OCI-LY7 (cell line): Measurements from ENCODE around the gene SPINK4. TPM values are rescaled to one million over a fixed set of nuclear protein-coding genes. Genes with fewer than 3 reads are reported as not detected.

Experiments
- BruUV-seq: library from RNA; stranded (reverse); fragments of 400-500 nt; replicated peaks from 2 replicates; lab custom pipeline; 2021; lab: Mats Ljungman, UMichigan
- CTCF ChIA-PET: fragments of 300-600 bp; sonication (Branson Sonifier 250); formaldehyde crosslinking; loops from one replicate; lab custom pipeline; 2022; ENCODE audit warnings: antibody characterized with exemption; ENCODE audit not compliant: unreplicated experiment; lab: Charles Lee
- POLR2A ChIA-PET: fragments of 300-600 bp; sonication (Branson Sonifier 250); formaldehyde crosslinking; loops from one replicate; lab custom pipeline; 2022; ENCODE audit warnings: antibody characterized with exemption; lab: Charles Lee
- DNase-seq: peaks from one replicate; pipeline ENCODE4 v3.0.0-alpha.2; 2015; ENCODE audit warnings: low spot score
- H2AFZ ChIP-seq: fragments of 200-600 bp; sonication (generic), shearing (Covaris generic); 2 replicates; pipeline ENCODE4 v1.6.1; 2014; ENCODE audit warnings: mild to moderate bottlenecking, antibody characterized with exemption, low read length, moderate library complexity
- H3K27ac ChIP-seq: fragments of 200-600 bp; sonication (generic); 2 replicates; pipeline ENCODE4 v1.5.1; 2014; ENCODE audit warnings: mixed run types, low read depth, mild to moderate bottlenecking, moderate library complexity, low read length, inconsistent platforms; ENCODE audit not compliant: poor library complexity, severe bottlenecking
- H3K36me3 ChIP-seq: fragments of 200-600 bp; sonication (generic); 2 replicates; pipeline ENCODE4 v1.6.1; 2014; ENCODE audit warnings: mild to moderate bottlenecking, antibody characterized with exemption, low read length, moderate library complexity, mixed read lengths; ENCODE audit not compliant: insufficient read depth
- H3K4me1 ChIP-seq: fragments of 200-600 bp; sonication (generic); 2 replicates; pipeline ENCODE4 v1.5.1; 2014; ENCODE audit warnings: mild to moderate bottlenecking, low read length; ENCODE audit not compliant: insufficient read depth, poor library complexity, severe bottlenecking
- H3K4me2 ChIP-seq: fragments of 200-600 bp; sonication (generic); 2 replicates; pipeline ENCODE4 v1.6.1; 2014; ENCODE audit warnings: mild to moderate bottlenecking, low read length
- H3K4me3 ChIP-seq: fragments of 200-600 bp; sonication (generic); 2 replicates; pipeline ENCODE4 v1.5.1; 2014; ENCODE audit warnings: mild to moderate bottlenecking, low read depth, low read length; ENCODE audit not compliant: poor library complexity, severe bottlenecking
- H3K79me2 ChIP-seq: fragments of 200-600 bp; sonication (generic); 2 replicates; pipeline ENCODE4 v1.6.1; 2016; ENCODE audit warnings: low read depth, mild to moderate bottlenecking, low read length, moderate library complexity, mixed read lengths; ENCODE audit not compliant: insufficient read depth
- H3K9me2 ChIP-seq: fragments of 200-600 bp; sonication (generic); 2 replicates; pipeline ENCODE4 v1.6.1; 2016; ENCODE audit warnings: mild to moderate bottlenecking, low read length, mixed read lengths; ENCODE audit not compliant: insufficient read depth
- H3K9me3 ChIP-seq: fragments of 200-600 bp; sonication (generic); 2 replicates; pipeline ENCODE4 v1.6.1; 2014; ENCODE audit warnings: mild to moderate bottlenecking, mixed run types, low read length, mixed read lengths
- H4K20me1 ChIP-seq: fragments of 200-600 bp; sonication (generic); 2 replicates; pipeline ENCODE4 v1.6.1; 2014; ENCODE audit warnings: mild to moderate bottlenecking, antibody characterized with exemption, low read length, moderate library complexity, mixed read lengths; ENCODE audit not compliant: insufficient read depth
- EZH2phosphoT487 ChIP-seq: fragments of 200-600 bp; sonication (generic); IDR thresholded peaks from 2 replicates; pipeline ENCODE4 v1.6.1; 2018; ENCODE audit warnings: low read depth, borderline replicate concordance, mild to moderate bottlenecking, mixed run types, antibody characterized with exemption, low read length, moderate library complexity, mixed read lengths
- intact Hi-C: fragments of 100-400 bp; cut with micrococcal nuclease; formaldehyde crosslinking; loops from one replicate; pipeline ENCODE4 v1.10.0; 2022; ENCODE audit not compliant: unreplicated experiment
- total RNA-seq, 2 experiments: library from RNA; depleted of rRNA in 1 of 2; stranded (reverse); fragments of >200 nt in 1 of 2; shearing (Covaris generic) in 1 of 2; gene quantifications; 2 replicates each; pipeline ENCODE4 v1.2.3, GENCODE V29; 2014 to 2022
- TF ChIP-seq, protein P1 (sequence below): fragments of 200-600 bp; sonication (generic); conservative IDR thresholded peaks from 2 replicates; pipeline ENCODE4 v1.5.1; 2014; ENCODE audit warnings: mild to moderate bottlenecking, antibody characterized with exemption, low read length, moderate library complexity, mixed read lengths

Gene SPINK4
- total RNA-seq, 2 experiments from 2014 or later, result not detected

DNA sequence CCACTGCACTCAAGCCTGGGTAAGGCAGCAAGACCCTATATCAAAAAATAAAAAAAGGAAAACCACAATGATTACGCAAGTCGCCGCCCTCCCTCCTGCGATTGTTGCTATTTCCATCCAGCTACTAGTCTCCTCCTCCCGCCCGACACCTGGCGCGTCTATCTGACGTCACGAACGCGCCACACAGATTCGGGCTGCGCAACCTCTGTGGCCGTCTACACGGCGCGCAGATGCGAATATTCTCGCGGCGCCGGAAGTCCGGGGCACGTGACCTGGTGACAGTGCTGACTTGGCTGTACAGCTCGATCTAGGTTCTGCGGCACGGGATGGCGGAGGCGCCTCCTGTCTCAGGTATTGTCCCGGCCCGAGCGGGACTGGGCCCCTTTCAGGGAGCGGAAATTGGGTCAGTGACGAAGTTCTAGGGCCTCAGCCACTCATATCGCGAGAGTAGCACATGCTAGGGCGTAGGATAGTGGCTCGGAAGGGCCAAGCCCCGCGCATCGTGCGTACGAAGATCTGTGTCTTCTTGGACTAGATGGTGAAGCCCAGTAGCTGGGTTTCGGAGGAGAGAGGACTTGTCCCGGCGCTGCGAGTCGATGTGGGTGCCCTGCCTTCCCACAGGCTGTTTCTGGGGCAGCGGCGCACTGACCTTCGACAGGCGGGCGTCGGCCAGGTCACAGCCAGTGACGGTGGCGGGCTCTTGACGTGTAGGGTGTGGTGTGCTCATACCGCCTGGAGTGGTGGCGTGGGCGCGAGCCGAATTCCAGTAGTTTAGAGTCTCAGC, 50.5 kb downstream of the SPINK4 start, which contains the start of gene NFX1:
NFX1 (plus strand) TSS at position 270 of the 784 bp plus-strand sequence; CDS start at position 327, 57 bp downstream.
- ChIA-PET POLR2A (interaction anchor here (0.6 to 1.3 kb wide), 11 partner anchors 8 to 572 kb away, joined by 3 to 7 read pairs (median 4); partner anchors contain the start of genes BAG1, CHMP5 and DNAJA1), CTCF (no interaction called here)
- peak; percentile 99 for DNase-seq
- Histone ChIP-seq H3K4me1 (peaks cover 62% of the 10 kb centered on the region), H3K36me3 (peaks cover 38% of the 10 kb centered on the region), H3K9me2 (no peaks in the 10 kb centered on the region), H3K4me3 (peak within 1 kb of the TSS; percentile 88), H2AFZ (peak within 1 kb of the TSS; percentile 56; the same call in 1 of the 2 replicates), H4K20me1 (no peaks in the 10 kb centered on the region), H3K9me3 (no peaks in the 10 kb centered on the region), H3K79me2 (peaks cover 51% of the 10 kb centered on the region), H3K27ac (peak within 1 kb of the TSS; percentile 97), H3K4me2 (peak within 1 kb of the TSS; percentile 76)
- intact Hi-C loops, result loop anchor here (1.0 to 10.0 kb wide), 4 partner anchors 26 to 754 kb away; partner anchors contain the start of genes BAG1, NOL6 and UBAP2
- TF ChIP-seq EZH2phosphoT487, result no peak
- TF ChIP-seq, protein P1, sequence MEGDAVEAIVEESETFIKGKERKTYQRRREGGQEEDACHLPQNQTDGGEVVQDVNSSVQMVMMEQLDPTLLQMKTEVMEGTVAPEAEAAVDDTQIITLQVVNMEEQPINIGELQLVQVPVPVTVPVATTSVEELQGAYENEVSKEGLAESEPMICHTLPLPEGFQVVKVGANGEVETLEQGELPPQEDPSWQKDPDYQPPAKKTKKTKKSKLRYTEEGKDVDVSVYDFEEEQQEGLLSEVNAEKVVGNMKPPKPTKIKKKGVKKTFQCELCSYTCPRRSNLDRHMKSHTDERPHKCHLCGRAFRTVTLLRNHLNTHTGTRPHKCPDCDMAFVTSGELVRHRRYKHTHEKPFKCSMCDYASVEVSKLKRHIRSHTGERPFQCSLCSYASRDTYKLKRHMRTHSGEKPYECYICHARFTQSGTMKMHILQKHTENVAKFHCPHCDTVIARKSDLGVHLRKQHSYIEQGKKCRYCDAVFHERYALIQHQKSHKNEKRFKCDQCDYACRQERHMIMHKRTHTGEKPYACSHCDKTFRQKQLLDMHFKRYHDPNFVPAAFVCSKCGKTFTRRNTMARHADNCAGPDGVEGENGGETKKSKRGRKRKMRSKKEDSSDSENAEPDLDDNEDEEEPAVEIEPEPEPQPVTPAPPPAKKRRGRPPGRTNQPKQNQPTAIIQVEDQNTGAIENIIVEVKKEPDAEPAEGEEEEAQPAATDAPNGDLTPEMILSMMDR, result no peak
- BruUV-seq, result no TSS peak

DNA sequence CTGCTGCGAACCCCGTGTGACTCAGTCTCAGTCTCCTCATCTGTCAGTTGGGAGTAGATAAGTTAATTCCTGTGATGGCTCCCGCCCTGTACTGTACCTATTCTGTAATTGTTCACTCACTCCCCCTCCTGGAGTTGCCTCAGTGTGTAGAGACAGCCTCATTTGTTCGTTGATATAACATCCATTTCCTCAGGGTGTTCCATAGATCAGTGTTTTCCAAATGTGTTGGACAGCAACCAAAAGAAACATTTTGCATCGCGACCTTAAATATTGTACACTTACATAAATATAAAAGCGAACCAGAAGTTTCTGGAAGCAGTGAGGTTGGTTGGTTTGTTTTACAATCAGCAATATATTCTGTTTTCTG, 51.0 kb downstream of the SPINK4 start:
- Histone ChIP-seq H3K9me3 (no peaks in the 10 kb centered on the region), H3K9me2 (no peaks in the 10 kb centered on the region), H3K4me2 (peak overlapping the region; percentile 65), H3K79me2 (peaks cover 56% of the 10 kb centered on the region), H3K4me1 (peaks cover 68% of the 10 kb centered on the region), H2AFZ (peak overlapping the region; percentile 56; the same call in 1 of the 2 replicates), H3K36me3 (peaks cover 43% of the 10 kb centered on the region), H3K4me3 (peak overlapping the region; percentile 88), H4K20me1 (no peaks in the 10 kb centered on the region), H3K27ac (peak overlapping the region; percentile 97)
- intact Hi-C loops, result loop anchor here (5.0 to 10.0 kb wide), 3 partner anchors 136 to 754 kb away; partner anchors contain the start of genes NOL6 and UBAP2
- BruUV-seq, result no TSS peak
- TF ChIP-seq, protein P1, result peak; percentile 48
- no peak for TF ChIP-seq EZH2phosphoT487
- DNase-seq, result no peak
- ChIA-PET POLR2A (no interaction called here), CTCF (no interaction called here)
